Esophagus muscularis mucosa (tissue), 4 donors: ENCODE measurements around the gene PLA2G6.

Experiments
- EP300 ChIP-seq: sonication (generic); formaldehyde crosslinking; IDR thresholded peaks from one replicate; pipeline ENCODE4 v1.6.1; 2017; ENCODE audit warnings: antibody characterized with exemption
- POLR2AphosphoS5 ChIP-seq, 2 donors: sonication (generic); formaldehyde crosslinking; IDR thresholded peaks; one replicate each; pipeline ENCODE4 v1.6.1; 2017; ENCODE audit warnings: antibody characterized with exemption in 2 of 2
- TF ChIP-seq, protein P1 (sequence below), 3 experiments: fragments of 200-600 bp in 2 of 3; fragments of 450-650 bp in 1 of 3; sonication (generic) in 2 of 3; IDR thresholded peaks; one replicate each; pipeline ENCODE4 v1.5.1; 2017 to 2019; ENCODE audit warnings: antibody characterized with exemption in 3 of 3, mild to moderate bottlenecking in 2 of 3, moderate library complexity in 1 of 3

DNA sequence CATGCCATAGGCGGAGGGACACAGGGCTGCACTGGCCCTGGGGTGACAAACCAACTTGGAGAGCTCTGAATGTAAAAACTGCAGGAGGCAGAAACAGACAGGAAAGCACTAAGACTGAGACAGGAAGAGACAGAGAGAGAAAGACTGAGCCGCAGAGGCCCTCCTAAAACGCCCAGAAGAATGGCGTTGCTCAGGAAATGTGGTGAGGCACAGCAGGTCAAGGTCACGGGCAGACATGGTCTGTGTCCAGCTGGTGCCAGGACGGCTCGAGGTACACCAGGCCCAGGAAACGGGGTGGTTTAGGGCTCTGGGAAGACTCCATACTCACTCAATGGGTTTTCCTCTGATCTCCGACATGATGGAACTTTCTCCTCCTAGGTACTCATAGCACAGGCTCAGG lies 49.3 kb upstream of the PLA2G6 start:
- TF ChIP-seq, protein P1, sequence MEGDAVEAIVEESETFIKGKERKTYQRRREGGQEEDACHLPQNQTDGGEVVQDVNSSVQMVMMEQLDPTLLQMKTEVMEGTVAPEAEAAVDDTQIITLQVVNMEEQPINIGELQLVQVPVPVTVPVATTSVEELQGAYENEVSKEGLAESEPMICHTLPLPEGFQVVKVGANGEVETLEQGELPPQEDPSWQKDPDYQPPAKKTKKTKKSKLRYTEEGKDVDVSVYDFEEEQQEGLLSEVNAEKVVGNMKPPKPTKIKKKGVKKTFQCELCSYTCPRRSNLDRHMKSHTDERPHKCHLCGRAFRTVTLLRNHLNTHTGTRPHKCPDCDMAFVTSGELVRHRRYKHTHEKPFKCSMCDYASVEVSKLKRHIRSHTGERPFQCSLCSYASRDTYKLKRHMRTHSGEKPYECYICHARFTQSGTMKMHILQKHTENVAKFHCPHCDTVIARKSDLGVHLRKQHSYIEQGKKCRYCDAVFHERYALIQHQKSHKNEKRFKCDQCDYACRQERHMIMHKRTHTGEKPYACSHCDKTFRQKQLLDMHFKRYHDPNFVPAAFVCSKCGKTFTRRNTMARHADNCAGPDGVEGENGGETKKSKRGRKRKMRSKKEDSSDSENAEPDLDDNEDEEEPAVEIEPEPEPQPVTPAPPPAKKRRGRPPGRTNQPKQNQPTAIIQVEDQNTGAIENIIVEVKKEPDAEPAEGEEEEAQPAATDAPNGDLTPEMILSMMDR (IDR thresholded peaks at IDR 0.05), result no peak
- TF ChIP-seq POLR2AphosphoS5 (IDR thresholded peaks at IDR 0.05), result no peak
- no peak for TF ChIP-seq EP300
